CD4-positive, alpha-beta T cell treated with Interleukin-4 for 4 hours (primary cell): ENCODE measurements around the gene DNAJC5G.
"Not testable (repeated sequence)": the region's sequence is repeated elsewhere in the genome, so short reads cannot be mapped to it uniquely, and the experiment has no call there.

Experiments used
- DNase-seq: peaks from one replicate; pipeline ENCODE4 v3.0.0-alpha.2; 2020

The DNAJC5G gene

DNA sequence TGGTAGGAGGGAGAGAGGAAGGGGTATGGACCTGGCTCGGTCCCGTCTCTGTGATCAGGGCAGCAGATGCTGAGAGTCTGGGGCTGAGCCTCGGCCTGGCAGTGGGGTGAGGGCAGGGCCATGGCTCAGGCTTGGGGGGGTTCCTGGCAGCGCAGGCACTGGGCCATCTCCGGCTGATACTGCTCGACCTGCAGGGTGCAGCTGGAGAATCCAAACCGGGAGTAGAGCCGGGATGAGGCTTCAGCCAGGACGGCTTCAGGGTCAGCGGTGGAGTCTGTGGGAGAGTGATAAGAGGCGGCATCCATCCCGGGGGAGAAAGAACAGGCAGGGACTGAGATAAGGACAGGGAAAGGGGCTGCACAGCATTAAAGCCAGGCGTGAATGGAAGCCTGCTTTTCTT lies 20.0 kb upstream of the DNAJC5G start:
- DNase-seq: no peak

DNA sequence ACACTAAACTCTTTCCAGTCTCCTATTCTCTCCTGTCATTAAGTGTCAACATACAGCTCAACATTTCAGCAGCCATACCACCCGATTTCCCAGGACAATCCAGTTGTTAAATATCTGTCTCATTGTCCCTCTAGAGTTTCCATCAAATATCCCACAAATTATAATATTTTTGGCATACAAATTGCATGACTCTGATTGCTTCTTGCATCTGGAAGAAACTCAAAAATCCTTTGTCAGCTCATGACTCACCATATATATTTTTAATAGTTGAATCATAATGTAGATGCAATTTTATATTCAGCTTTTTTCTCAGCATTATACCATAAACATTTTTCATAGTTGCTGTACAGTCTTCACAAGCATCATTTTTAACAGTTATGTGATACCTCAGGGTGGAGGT lies 19.6 kb upstream of the DNAJC5G start:
- DNase-seq: no peak

DNA sequence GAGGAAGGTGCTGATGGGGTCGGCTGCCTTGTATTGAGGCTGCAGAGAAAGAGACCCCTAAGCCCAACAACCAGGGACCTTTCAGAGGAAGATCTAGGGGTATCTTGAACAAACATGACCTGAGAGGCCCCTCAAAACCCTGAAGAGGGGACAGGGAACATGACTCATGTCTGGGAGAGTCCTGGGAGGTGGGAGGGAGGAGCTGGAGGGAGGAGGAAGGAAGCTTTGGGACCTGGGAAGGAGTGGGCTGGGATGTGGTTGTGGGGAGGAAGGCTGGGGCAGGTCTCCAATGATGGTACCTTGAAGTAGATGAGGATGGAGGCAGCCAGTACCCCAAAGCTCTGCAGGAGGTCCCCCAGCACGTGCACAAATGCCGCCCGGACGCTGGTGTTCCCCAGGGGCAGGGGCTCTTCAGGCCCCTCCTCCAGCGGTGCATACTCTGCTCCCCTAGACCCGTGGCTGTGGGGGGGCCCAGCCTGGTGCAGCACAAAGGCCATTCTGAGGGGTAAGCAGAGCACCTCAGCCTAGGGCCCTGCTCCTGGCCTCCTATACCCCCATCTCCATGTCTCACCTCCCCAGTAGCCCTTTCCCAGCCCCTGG lies 18.3 kb upstream of the DNAJC5G start:
- DNase-seq: no peak

DNA sequence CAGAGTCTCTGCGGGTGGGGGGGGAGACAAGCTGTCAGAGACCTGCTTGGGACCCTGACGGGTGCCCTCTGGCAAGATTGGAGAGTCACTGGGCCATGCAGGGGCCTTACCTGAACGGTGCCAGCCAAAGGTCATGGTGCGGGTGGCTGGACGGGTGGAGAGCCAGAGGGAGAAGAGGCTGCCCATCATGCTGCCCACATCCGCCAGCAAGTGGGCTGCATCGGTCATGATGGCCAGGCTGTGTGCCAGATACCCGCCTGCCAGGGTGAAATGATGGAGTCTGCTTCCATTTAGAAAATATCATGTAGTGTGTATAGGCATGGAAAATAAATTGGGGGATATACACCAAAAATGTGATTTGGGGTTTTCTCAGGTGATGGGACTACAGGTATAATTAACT lies 17.2 kb upstream of the DNAJC5G start:
- no peak for DNase-seq

DNA sequence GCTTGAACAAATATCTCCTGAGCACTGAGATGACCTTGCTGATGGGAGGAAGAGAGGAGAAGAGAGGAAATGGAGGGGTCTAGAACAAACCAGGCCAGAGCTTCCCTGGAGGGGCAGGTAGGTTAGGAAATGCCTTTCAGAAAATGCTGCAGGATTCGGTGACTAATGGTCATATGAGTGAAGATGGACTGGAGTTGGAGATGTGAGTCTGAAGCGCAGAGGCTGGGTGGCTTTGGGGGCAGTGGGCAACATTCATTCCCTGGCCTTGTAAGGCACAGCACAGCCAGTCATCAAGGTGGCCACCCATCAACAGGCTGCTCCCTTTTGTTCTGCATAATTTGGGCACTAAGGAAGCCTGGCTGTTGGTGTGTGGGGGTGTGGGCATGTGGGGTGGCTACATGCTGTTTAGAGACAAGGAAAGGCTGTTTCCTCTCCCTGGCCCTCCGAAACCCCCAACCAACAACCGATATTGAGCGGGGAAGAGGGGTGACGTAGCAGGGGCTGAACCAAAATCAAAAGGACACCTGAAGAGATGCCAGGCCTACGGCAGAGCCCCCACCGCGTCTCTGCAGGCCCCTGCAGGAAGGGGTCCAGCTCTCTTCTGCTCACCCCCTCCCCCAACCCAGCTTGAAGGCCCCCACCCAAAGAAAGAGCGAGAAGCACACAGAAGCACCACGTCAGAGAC lies 13.8 kb upstream of the DNAJC5G start:
- no peak for DNase-seq

DNA sequence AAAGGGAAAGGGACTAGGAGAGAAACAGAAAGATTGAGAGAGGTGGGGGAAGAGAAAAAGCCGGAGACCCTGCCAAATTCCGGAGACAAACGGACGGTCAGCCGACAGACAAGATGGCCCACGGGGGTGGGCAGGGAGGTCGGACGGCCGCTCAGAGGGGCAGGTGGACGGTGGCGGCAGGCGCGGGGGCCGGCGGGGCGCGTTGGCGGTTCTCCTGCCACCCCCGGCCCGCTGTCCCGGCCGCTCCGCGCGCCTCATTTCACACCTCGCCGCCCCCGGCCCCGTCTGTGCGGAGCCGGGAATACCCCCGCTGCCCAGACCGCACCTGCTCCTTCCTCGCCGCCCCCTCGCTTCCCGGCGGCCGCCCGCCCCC lies 13.3 kb upstream of the DNAJC5G start:
- no peak for DNase-seq

DNA sequence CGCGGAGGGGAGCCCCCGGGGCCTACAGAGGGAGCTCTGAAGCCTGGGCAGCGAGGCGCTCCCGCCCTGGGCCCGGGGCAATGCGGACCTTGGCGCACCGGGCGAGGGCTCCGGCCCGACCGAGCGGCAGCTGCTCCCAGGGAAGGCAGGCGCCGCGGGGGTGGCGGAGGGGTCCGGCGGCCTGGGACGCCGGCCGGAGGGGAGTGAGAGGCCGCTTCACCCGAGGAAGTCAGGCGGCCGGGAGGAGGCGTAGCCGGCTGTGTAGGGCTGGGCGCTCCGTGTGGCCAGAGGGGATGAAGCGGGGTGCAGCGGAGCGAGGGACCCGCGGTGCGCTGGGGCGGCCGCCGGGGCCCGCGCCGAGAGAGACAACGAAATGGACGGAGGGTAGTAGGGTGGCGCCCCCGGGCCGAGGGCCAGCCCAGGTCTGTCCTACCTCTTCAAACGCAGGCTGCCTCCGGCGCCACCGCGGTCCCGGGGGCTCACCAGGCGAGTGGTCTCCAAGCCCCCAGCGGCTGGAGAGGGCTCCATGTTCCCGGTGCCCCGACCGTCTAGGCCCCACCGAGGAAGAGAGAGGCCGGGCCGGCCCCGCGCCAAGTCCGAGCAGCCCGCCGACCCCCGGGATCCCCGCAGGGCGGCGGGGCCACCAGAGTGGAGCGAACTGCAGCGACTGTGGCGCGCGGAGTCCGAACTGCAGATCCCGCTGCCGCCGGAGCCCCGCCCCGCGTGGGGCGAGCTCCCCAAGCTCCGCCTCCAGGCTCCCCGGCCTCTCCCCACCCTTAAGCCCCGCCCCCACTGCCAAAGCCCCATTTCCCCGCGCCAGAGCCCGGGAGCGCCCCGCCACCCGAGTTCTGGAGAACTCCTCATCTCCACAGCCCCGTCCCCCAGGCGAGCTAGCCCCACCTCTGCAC lies 12.6 kb upstream of the DNAJC5G start, which contains the start of gene SLC30A3:
SLC30A3 (minus strand) TSS at position 669 of the 908 bp plus-strand sequence; CDS start at position 528, 141 bp downstream.
- peak; percentile 62 for DNase-seq

DNA sequence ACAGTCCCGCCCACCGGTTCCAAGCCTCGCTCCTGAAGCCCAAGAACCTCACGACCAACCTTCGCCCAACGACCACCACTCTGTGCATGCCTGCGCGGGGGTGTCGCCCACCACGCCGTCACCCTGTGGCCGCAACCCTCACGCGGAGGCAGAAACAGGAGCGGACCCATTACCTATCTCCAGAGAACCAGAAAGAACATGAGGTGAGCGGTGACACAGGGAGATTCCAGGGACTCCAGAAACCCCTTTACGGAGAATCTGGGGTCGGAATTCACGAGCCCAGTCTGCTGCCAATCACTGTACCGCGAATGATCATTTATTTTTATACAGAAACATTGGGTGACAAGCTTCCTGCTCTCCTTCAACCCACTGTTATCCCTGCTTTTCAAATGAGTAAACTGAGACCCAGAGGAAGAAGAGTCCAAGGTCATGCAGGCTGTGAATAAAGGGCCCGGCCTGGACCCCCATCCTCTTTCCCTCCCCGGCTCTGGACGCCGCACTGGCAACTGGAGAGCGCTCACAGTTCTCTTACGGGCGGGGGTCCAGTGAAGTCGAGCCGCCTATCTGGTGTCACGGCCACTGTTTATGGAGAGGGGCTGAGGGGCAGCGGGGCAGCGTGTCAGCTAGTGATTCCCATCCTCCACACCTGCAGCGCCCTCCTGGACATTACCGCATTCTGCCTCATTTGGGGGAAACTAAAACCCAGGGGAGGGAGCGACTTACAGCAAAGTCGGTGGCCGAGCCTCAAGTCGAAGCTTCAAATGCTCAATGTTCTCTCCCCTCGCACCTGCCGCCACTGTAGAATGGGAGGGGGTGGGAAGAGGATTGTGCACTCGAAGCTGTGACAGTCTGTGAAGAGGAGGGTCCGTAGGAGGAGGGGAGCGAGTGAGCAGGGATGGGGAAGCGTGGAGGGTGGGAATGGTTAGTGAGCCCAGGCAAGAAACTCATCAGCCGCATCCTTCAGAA lies 11.7 kb upstream of the DNAJC5G start:
- no peak for DNase-seq

DNA sequence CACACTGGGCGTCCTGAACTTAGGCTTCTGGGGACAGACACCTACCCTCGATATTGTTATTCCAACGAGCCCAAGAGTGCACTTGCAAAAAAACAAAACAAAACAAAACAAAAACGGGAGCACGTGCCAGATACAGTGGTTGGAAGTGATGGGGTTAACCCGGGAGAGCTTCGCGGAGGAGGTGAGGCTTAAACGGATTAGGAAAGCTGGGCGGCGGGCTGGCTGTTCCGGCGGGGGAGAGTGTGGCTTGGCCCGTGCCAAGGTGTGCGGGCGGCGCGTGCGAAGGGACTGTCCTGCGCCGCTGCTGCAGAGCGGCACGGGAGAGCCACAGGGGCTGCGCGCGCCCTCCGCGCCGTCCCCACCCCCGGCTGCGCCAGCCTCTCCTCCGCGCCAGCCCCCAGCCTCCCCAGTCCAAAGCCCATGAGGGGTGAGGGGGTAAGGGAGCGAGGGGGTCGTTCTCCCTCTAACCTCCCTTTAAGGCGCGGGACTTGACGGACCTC lies 10.9 kb upstream of the DNAJC5G start:
- no peak for DNase-seq

DNA sequence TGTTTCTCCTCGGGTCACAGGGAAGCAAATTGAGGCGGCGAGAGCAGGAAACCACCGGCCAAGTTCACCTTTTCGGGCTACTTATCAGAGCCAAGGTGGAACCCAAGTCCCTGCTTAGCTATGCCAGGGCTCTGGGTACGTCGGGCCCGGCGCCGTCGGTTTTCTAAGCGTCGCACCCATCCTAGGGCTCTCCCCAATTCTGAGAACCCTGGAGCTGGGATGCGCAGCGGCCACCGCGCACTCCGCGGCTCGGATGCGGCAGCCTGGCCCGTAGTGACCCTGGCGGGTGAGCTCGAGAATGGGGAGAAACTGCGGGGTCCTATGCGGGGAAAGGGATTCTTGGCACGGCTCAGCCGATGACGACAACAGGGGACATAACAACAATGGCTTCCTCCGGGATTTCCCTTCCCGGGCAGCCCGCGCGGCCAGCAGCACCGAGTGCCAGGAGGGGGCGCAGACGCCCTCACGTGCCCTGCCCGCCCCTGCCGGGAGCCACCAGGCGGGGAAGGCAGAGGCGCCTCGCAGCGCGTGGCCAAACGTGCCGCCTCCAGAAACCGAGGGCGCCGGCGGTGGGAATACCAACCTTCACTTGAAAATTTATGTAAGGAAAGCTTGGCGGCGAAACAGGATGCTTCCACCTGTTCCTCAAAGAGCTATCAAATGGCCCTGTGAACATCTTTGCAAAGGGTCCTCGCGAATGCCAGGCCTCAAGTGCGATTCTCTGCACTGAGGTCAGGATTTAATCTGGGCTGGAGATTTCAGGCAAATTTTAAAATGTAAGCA lies 10.3 kb upstream of the DNAJC5G start:
- DNase-seq: peak; percentile 59

DNA sequence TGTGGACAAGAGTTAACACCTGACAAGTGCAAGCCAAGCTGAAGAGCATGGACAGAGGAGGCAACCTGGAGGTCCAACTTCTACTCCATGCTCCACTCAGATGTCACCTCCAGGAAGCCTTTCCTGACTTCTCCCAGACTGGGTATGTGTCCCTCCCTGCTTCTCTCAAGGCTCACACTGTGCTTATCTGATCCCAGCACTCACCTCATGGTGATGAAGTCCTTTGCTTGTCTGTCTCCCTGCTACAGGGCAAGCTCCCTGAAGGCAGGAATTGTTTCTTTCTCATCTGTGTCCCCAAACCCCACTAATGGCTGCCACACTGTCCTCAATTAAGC lies 9.7 kb upstream of the DNAJC5G start:
- no peak for DNase-seq

DNA sequence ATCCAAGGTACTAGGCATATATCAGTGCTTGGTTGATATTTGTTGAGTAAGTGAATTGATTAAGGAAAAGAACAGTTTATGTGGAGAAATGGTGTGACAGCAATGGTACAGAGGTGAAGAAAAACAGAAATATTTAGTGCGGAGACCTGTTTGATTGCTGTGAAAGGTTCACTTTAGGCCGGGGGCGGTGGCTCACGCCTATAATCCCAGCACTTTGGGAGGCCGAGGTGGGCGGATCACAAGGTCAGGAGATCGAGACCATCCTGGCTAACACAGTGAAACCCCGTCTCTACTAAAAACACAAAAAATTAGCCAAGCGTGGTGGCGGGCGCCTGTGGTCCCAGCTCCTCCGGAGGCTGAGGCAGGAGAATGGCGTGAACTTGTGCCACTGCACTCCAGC lies 6.9 kb upstream of the DNAJC5G start:
- not testable (repeated sequence) for DNase-seq

DNA sequence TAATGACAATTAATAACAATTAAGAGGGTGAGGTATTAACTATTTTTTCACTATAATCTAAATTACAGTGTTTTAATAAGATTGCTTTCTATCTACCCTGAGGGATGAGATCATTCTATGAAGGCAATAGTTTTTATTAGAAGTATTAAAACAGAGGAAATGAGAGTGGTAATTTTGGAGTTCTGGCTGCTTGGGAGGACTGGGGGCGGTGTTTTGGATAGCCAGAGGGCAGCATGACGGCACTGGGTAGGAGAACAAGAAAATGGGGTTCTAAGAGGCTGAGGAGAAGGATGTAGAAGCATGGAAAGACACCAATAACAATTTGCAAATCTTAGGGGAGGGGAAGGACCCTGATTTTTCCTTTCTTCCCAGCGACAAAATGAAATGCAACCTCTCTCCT lies 5.1 kb upstream of the DNAJC5G start:
- DNase-seq: no peak

DNA sequence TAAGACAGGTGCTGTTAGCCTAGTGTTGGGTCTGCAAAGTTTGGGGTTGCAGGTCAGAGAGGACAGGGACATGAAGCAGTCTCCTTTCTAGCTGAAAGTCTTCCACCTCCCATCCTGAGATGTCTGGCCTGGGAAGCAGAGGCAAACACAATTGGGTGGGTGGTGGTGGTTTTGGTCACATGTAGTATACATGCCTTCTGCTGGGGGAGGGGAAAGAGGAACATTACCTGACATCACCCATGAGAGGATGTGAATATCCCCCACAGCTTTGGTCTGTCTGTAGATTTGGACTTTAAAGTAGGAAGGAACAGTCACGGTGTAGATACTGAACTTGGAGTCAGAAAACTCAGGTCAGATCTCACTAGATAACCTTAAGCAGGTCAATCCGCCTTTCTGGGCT lies 4.6 kb upstream of the DNAJC5G start:
- DNase-seq: no peak

DNA sequence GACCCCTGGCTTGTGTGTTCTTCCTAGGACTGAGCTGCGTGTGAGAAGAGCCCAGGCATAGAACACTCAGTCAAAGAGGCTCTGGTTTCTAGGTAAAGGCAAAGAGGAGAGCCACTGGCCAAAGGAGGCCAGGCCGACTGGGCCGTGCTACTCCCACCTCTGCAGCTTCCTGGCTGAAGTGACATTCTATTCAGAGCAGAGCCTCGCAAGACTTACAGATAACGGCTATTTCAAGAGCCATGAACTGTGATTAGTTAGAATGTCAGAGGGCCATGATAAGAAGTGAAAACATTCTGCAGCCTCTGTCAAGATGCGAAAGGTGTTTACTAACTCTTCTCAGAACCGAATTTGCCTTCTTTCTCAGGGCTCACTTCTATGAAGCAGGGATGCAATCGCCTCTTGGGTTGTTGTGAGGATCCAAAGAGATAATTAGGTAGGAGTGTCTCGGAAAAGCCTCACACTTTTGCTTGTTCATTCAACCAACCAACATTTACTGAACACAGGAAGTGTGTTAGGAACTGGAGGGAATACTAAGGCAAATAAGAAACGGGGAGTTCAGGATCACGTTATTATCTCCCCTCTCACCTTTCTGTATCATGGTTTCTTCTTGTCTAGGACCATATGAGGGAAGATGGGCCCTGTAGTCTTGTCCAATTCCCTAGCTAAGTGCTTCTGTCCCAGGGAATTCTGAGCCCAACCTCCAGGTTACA lies 3.4 kb upstream of the DNAJC5G start:
- no peak for DNase-seq

DNA sequence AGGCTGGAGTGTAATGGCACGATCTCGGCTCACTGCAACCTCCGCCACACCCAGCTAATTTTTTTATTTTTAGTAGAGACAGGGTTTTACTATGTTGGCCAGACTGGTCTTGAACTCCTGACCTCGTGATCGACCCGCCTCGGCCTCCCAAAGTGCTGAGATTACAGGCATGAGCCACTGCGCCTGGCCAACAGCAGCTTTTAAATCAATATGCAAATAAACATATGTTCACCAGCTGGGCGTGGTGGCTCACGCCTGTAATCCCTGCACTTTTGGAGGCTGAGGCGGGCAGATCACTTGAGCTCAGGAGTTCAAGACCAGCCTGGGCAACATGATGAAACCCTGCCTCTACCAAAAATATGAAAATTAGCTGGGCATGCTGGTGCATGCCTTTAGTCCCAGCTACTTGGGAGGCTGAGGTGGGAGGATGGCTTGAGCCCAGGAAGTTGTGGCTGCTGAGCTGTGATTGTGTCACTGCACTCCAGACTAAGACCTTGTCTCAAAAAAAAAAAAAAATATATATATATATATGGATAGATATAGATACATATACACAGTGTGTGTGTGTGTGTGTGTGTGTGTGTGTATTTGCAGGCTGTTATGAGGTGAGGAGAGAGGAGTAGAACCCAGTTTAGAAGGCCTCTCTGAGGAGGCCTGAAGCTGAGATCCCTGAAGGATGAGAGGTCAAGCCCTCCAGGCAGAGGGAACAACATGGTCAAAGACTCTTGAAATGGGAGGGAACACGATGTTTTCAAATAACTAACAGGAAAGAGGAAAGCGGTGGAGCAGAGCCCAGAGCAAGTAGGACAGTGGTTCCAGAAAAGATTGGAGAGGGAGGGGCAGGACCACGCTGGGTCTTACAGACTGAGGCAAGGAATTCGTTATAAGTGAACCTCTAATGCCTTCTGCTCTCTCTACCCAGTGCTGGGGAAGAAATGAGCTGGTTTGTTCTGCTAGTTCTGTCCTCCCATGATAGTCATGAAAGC lies 2.4 kb upstream of the DNAJC5G start:
- not testable (repeated sequence) for DNase-seq

DNA sequence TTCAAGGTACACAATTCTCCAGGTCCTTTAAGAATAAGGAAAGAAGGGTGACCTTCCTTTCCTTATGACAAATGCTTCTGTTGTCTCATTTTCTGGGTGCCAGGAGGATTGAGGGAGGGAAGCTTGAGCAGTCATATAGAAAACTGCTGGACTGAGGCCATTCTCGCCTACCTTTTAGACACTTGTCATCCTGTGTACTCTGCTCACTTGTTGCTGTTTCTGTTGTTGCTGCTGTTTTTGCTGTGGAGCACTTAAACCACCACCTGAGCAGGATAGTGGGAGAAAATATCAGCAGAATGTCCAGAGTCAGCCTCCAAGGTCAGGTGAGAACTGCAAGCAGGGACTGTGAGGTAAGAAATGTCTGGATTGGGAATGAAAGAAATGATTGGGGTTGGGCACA lies 2.8 kb downstream of the DNAJC5G start:
- DNase-seq: no peak

DNA sequence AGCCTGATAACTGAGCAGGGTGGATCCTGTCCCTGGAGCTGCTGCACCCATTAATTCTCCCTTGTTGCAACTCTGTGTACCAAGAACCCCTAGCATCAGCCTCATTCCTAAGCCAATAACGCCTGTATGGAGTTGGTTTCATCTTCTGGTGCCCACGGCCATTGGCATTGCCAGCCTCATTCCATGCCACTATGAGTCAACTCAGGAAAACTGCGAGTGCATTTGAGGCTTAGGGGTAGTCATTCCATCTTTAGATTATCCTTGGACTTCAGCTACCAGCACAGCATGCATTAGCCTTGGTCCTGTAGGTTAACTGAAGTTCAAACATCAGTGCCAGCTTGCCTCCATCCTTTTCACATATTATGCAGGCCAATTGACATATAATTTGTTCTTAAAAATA lies 5.6 kb downstream of the DNAJC5G start:
- no peak for DNase-seq

DNA sequence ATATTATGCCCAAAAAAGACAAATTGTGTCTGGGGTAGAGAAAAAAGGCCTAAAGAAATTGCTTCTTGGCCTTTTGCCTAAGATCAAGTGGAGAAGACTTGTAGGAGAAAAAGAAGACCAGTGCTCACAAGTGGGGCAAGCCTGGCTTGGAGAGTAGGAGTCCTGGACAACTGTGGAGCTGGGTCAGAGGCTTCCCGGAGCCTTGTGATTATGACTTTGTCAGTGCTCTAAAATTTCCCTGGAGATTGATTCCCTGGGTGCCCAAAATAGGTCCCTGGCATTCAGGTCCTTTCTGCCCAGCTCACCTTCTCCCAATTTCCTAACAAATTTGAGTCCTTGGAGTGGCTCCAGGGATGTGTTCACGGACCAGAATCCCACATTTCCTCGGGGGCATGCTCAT lies 6.2 kb downstream of the DNAJC5G start:
- no peak for DNase-seq
